HG03342 (cell line): Measurements from ENCODE around the gene ARSI.
"Not testable (repeated sequence)": the region's sequence is repeated elsewhere in the genome, so short reads cannot be mapped to it uniquely, and the experiment has no call there.

Experiments used
- ATAC-seq: cut with Tn5 transposase; IDR thresholded peaks from one replicate; pipeline ENCODE4 v1.9.1; 2021; ENCODE audit warnings: mild to moderate bottlenecking, moderate library complexity; ENCODE audit not compliant: unreplicated experiment

Gene ARSI

DNA sequence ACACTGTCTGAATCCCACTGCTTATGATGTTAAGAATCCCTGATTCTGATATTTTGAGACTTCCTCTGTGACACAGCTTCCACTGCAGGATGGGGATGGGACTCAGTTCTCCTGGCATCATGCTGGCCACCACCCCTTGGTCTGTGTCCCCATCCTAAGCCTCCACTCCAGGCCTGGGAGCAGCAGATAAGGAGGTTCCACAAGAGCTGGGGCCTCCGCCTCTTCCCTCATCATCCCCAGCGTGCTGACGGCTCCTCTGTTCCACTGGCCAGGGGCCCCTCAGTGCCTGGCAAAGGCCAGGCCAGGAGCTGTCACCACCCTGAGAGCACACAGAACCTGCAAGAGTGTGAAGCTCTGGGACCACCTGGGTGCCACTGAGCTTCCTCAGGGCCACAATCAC, 53.8 kb downstream of the ARSI start:
- no peak for ATAC-seq

DNA sequence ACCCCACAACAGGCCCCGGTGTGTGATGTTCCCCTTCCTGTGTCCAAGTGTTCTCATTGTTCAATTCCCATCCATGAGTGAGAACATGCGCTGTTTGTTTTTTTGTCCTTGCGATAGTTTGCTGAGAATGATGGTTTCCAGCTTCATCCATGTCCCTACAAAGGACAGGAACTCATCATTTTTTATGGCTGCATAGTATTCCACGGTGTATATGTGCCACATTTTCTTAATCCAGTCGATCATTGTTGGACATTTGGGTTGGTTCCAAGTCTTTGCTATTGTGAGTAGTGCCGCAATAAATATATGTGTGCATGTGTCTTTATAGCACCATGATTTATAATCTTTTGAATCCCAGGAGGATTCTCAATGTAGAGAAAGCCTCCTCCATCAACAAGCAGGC, 54.2 kb downstream of the ARSI start:
- ATAC-seq, result not testable (repeated sequence)

DNA sequence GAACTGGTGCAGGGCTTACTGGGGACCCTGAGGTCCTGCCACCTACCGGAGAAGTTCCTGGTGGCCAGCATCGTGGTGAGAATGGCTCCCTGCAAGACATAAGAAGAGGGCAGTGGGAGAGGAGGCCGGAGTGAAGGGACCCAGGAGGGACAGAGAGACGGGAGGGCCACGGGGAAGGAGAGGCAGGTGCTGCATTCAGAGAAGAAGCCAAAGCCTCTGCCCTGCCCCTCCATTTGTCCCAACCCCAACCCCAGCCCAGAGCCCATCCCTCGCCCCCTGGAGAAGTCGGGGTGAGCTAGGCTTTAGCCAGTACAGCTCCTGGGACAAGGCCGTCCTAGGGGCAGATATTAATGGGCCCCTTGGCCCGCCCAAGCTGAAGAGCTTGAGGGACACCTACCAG, 55.0 kb downstream of the ARSI start:
- no peak for ATAC-seq

DNA sequence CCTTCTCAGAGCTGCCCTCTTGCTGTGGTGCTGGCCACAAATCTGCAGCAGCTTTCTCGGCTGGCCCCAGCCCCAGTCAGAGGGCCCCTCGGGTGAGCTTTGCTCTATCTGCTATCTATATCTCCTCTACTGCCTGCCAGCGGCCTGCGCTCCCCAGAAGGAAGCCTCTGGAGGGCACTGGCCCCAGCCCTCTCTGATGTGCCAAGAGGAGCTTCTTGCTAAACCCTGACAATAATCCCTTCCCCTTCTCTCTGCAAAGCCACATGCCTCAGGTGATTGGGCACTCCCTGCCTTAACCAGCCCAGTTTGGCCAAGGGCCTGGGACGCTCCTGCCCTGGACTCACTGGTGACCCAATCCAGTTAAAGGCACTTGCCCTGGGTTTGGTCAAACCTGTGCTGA, 55.9 kb downstream of the ARSI start:
- no peak for ATAC-seq

DNA sequence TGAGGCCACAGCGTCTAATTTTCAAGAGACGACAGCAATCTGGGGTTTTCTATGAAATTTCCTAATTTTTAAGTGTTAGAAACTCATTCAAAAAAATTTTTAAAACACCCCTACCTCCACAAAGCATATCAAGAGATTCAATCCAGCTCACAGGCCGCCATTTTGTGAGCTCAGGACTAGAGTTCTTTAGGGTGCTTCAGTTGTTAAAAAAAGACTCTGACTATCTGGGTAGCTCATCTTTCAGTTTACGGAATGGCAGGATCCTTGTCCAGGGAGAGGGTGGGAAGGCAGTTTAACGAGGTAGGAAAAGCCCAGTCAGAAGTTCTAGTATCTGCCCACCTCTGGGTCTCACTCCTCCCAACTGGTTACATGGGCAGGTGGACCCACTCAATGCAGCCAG, 56.3 kb downstream of the ARSI start:
- ATAC-seq, result no peak
